AG10803 (cell line): ENCODE results near the gene ARHGAP24.
A peak's percentile ranks its signal among the peaks of the same experiment; 100 is the strongest.

Experiments used
- DNase-seq: peaks from one replicate; pipeline ENCODE4 v3.0.0; 2010; ENCODE audit warnings: low read depth
- H3K4me3 ChIP-seq: 2 replicates; pipeline ENCODE4 v1.5.1; 2011; ENCODE audit warnings: mild to moderate bottlenecking, low read length, control low read depth
- CTCF ChIP-seq: conservative IDR thresholded peaks from 2 replicates; pipeline ENCODE4 v1.5.1; 2011; ENCODE audit warnings: mild to moderate bottlenecking, low read length, control low read depth, inconsistent platforms

ARHGAP24 gene

GRCh38 chr4:85767649-85768048, 292.7 kb downstream of the ARHGAP24 start:
- H3K4me3 ChIP-seq: no peak overlapping the region
- TF ChIP-seq CTCF: no peak
- DNase-seq: no peak

DNA sequence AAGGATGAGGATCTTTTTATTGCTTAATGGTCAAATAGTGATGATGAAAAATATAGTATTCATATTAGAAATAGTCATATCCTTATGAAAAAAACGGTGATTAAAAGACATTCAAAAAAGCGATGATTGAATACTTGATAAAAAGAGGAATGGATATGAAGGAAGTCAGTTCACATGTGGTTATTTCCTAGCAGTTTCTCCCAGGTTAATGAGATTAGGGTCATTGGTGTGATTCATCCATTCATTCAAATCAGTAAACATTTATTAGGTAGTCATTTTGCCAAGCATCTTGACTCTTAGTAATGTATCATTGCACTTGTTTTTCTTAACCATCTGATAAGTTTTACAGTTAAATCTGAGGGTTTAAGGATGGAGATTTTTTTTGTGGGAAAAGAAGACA, 294.1 kb downstream of the ARHGAP24 start:
- no peak for TF ChIP-seq CTCF
- no peak for DNase-seq
- no peak overlapping the region for H3K4me3 ChIP-seq

DNA sequence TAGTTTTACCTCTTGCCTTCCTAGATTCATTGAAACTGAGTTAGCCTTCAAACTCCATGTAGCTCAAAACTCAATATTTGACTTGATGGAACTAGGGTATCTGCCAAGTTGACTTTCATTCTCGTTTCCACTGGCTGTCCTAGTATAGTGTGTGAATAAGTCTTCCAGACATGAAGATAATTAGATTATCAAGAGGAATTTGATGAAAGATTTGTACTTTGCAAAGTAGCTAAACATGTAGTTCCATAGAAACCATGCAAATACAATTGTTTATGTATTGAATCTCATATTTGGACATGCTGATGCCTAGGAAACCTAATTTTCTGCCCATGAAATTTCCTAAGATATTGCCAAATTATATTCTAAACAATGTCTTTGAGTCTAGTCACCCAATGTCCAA, 297.5 kb downstream of the ARHGAP24 start:
- no peak overlapping the region for H3K4me3 ChIP-seq
- no peak for TF ChIP-seq CTCF
- DNase-seq: peak; percentile 78

DNA sequence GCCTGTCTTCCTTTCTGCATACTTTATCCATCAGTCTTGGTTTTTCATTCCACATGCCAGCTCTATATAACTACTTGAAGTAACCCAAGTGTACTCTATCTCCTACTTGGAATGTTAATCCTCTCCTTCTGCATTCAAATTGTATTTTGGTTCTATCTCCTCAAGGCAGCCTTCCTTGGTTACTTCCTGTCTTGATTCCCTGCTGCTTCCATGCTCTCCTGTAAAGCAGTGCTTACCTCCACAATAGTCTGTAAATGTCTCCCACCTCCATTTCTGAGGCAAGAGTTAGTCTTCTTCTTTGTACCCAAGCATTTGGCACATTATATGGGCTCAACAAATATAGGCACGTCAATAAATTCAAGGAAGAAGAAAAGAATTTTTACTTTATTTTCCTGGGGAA, 298.4 kb downstream of the ARHGAP24 start:
- no peak for TF ChIP-seq CTCF
- DNase-seq: no peak
- H3K4me3 ChIP-seq: no peak overlapping the region

- no peak for DNase-seq
- no peak for TF ChIP-seq CTCF
- no peak overlapping the region for H3K4me3 ChIP-seq
Observed at GRCh38 chr4:85774000-85774399, 299.1 kb downstream of the ARHGAP24 start.

DNA sequence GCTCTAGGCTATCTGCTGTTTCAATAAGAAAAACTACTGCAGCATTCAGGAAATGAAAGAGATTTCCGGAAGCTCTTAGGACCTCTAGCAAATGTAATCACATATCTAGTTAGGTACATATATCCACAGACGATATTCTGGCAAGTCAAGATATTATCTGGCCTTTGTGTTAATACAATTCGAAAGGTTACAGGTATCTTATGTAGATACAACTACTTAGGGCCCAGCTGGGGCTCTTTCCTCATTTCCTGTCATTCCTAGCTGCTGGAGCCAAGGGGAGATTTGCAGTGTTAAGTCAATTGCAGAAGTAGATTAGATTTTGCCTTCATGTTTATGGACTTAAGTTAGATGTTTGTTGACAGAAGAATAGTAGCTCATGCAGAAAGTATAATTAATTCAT, 299.5 kb downstream of the ARHGAP24 start:
- TF ChIP-seq CTCF: no peak
- no peak overlapping the region for H3K4me3 ChIP-seq
- no peak for DNase-seq

GRCh38 chr4:85776096-85776495, 301.1 kb downstream of the ARHGAP24 start:
- TF ChIP-seq CTCF: no peak
- H3K4me3 ChIP-seq: no peak overlapping the region
- DNase-seq: no peak
